Activated T-cell treated with anti-CD3 and anti-CD28 coated beads, Interleukin-2, amount 50 U/mL, for 24 hours (primary cell): ENCODE results near the gene ACOD1.
"Not testable (repeated sequence)": the region's sequence is repeated elsewhere in the genome, so short reads cannot be mapped to it uniquely, and the experiment has no call there.

Experiments used
- DNase-seq: peaks from one replicate; pipeline ENCODE4 v3.0.0-alpha.2; 2020
- H3K27ac Mint-ChIP-seq: 2 replicates; pipeline ENCODE4 v1.8.0; 2020; ENCODE audit warnings: mild to moderate bottlenecking, mixed read lengths
- H3K27me3 Mint-ChIP-seq: 2 replicates; pipeline ENCODE4 v1.8.0; 2020; ENCODE audit warnings: mixed read lengths
- H3K36me3 Mint-ChIP-seq: 2 replicates; pipeline ENCODE4 v1.8.0; 2020; ENCODE audit warnings: low read depth, mixed read lengths
- H3K4me1 Mint-ChIP-seq: 2 replicates; pipeline ENCODE4 v1.8.0; 2020; ENCODE audit warnings: low read depth, mixed read lengths
- H3K4me3 Mint-ChIP-seq: 2 replicates; pipeline ENCODE4 v1.8.0; 2020; ENCODE audit warnings: mild to moderate bottlenecking, moderate library complexity, mixed read lengths
- H3K9me3 Mint-ChIP-seq: 2 replicates; pipeline ENCODE4 v1.8.0; 2020; ENCODE audit warnings: mixed read lengths

The ACOD1 gene

DNA sequence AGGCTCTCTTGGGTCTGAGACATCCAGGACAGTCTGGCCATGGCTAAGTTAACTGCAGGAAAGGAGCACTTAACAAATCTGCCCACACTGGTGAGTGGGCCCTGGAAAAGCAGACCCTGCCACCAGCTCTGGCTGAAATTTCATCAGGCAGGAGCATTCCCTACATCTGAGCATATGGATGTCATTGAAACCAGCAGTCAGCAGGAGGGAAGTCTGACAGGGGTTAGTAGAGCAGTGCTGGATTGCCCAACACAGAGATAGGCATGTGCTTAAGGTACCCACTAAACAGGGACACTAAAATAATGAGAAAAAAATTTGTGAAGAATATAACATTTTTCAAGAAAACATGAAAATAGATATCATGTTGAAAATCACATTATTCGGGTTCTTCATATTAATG, 13.6 kb upstream of the ACOD1 start:
- Mint-ChIP-seq H3K27ac (no peak overlapping the region), H3K27me3 (peaks cover 3% of the 10 kb centered on the region)

DNA sequence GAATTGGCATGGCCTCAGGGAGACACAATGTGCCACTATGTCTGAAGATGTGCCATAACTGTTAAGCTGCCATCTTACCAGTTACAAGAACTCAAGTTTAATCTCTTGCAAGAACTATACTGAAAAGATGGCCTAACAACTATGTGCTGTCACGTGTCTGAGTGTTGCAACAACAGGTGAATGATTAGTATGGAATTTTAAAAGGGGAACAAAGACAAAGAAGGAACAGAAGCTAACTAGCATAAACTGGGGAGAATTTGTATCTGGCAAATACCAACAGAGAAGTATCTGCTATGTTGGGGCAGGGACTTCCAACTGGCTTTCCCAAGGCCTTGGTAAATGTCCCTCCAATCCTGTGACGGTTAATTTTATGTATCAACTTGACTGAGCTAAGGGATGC, 11.5 kb upstream of the ACOD1 start:
- no peaks in the 10 kb centered on the region for H3K36me3 Mint-ChIP-seq
- no peak overlapping the region for H3K27ac Mint-ChIP-seq
- no peaks in the 10 kb centered on the region for H3K27me3 Mint-ChIP-seq
- no peaks in the 10 kb centered on the region for H3K9me3 Mint-ChIP-seq
- DNase-seq, result no peak
- H3K4me3 Mint-ChIP-seq, result no peak overlapping the region
- no peaks in the 10 kb centered on the region for H3K4me1 Mint-ChIP-seq

More for the DNA sequence above, 13.6 kb upstream of the ACOD1 start:
- no peaks in the 10 kb centered on the region for H3K36me3 Mint-ChIP-seq
- H3K4me3 Mint-ChIP-seq, result no peak overlapping the region
- DNase-seq, result no peak
- no peaks in the 10 kb centered on the region for H3K4me1 Mint-ChIP-seq
- no peaks in the 10 kb centered on the region for H3K9me3 Mint-ChIP-seq

DNA sequence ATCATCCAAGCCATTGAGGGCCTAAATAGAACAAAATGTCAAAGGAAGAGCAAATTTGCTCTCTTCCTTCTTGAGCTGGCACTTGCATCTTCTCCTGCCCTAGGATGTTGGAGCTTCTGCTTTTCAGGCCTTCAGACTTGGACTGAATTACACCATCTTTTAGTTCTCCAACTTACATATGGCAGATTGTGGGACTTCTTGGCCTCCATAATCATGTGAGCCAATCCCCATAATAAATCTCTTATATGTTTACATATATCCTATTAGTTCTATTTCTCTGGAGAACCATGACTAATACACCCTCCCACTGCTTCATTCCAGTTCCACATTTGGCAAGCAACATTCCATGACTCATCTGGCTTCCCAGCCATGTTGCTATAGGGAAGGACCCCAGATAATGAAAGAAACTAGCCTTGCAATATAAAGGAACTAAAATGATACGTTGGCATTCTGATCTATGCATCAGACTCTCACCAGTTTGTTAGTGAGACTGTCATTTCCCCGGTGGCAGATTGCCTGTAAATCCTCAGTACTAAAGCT, 11.0 kb upstream of the ACOD1 start:
- H3K9me3 Mint-ChIP-seq, result no peaks in the 10 kb centered on the region
- H3K4me1 Mint-ChIP-seq, result no peaks in the 10 kb centered on the region
- H3K4me3 Mint-ChIP-seq, result no peak overlapping the region
- no peak overlapping the region for H3K27ac Mint-ChIP-seq
- no peaks in the 10 kb centered on the region for H3K27me3 Mint-ChIP-seq
- H3K36me3 Mint-ChIP-seq, result no peaks in the 10 kb centered on the region
- no peak for DNase-seq

DNA sequence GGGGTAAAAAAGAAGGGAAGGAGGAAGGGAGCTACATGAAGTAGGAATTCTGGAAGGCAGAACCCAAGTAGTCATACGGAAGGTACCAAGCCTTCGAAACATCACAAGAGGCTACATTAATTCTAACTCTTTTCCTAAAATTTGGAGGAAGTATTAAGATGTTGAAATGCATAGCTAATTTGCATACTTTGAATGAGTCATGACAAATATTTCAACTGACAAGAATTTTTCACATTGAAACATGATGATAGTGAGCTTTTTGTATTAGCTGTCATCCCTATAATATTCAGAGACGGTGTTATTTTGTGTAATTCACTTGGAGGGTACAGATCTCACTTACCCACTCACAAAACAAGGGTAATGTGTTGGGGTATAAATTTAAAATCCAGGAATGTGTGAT, 9.1 kb upstream of the ACOD1 start:
- Mint-ChIP-seq H3K4me3 (no peak overlapping the region), H3K36me3 (no peaks in the 10 kb centered on the region), H3K4me1 (no peaks in the 10 kb centered on the region), H3K27ac (no peak overlapping the region), H3K9me3 (no peaks in the 10 kb centered on the region), H3K27me3 (no peaks in the 10 kb centered on the region)
- DNase-seq, result no peak

DNA sequence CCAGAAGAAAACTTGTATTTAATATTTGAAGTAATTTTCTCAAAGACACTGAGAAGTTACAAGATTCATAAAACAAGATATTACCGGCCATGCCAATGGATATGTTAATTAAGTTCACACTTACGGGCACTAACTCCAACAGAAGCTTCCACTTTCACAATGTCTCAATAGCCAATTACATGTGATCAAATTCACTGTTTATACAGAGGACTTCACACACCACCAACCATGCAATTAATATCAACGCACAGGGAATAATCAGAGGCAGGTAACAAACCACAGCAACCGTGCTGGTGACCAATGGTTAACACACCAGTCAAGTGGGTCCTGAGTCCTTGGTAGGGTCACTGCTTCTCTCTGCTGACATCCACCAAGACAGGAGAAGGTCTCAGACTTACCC, 5.9 kb upstream of the ACOD1 start:
- no peak overlapping the region for H3K27ac Mint-ChIP-seq

DNA sequence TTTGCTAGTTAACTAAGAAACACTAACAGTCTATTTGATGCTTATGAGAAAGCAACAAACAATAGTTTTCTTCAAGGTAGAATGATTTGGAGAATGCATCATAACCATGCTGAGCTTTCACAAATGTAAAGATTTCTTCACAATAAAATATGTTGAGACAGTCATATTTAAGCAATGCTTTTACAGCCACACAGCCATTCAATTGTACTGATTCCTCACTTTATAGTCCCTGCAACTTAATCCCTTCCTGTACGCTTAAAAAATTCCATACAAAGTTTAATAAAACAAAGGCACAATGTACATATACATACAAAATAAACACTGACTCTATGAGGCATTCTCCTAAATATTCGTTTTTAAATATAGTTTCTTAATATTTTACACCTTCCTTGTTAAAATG, 4.7 kb upstream of the ACOD1 start:
- no peaks in the 10 kb centered on the region for H3K9me3 Mint-ChIP-seq
- H3K36me3 Mint-ChIP-seq, result no peaks in the 10 kb centered on the region
- no peak overlapping the region for H3K4me3 Mint-ChIP-seq
- no peaks in the 10 kb centered on the region for H3K4me1 Mint-ChIP-seq
- H3K27me3 Mint-ChIP-seq, result no peaks in the 10 kb centered on the region
- no peak for DNase-seq
- no peak overlapping the region for H3K27ac Mint-ChIP-seq

More for the DNA sequence above, 5.9 kb upstream of the ACOD1 start:
- Mint-ChIP-seq H3K36me3 (no peaks in the 10 kb centered on the region), H3K9me3 (no peaks in the 10 kb centered on the region), H3K27me3 (no peaks in the 10 kb centered on the region), H3K4me1 (no peaks in the 10 kb centered on the region), H3K4me3 (no peak overlapping the region)
- DNase-seq, result no peak

DNA sequence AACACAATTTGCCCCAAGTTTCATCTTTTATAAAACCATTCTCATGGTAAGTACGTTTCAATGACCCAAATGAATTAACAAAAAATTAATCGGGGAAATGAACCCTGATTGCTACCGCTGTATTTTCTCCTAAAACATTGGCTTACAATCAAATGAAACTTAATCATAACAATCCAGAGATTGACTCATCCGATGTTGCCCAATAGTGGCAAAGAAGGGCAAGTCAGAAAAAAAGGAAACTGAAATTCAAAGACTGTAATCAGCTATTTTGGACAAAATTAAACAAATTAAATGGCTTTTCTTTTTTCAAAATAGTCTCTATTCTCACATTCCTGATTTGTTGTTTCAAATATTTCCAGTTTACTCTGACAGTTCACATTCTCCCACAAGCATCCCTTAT, 3.9 kb upstream of the ACOD1 start:
- H3K4me1 Mint-ChIP-seq, result no peaks in the 10 kb centered on the region
- no peak overlapping the region for H3K27ac Mint-ChIP-seq
- no peak for DNase-seq
- H3K27me3 Mint-ChIP-seq, result no peaks in the 10 kb centered on the region
- H3K9me3 Mint-ChIP-seq, result no peaks in the 10 kb centered on the region
- no peak overlapping the region for H3K4me3 Mint-ChIP-seq
- H3K36me3 Mint-ChIP-seq, result no peaks in the 10 kb centered on the region

DNA sequence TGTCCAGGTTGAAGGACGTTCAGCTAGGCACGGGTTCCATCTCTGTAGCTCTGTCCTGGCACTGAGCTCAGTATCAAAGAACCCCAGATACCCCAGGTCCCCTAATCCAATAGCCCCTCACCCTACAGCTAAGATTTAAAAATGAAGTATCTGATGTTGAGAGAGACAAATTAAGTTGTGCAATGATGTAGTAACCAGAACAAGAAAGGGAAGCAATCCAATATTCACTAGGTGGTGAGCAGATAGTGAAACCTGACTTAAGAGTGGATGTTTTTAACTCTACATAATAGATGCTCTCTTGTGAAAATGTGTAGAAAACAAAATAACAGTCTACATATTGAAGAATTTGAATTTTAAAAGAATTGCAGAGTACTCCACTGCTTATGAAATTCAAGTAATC, 1.8 kb downstream of the ACOD1 start:
- Mint-ChIP-seq H3K27ac (no peak overlapping the region), H3K4me3 (no peak overlapping the region), H3K4me1 (no peaks in the 10 kb centered on the region), H3K9me3 (no peaks in the 10 kb centered on the region), H3K27me3 (peaks cover 20% of the 10 kb centered on the region), H3K36me3 (no peaks in the 10 kb centered on the region)
- DNase-seq, result no peak

DNA sequence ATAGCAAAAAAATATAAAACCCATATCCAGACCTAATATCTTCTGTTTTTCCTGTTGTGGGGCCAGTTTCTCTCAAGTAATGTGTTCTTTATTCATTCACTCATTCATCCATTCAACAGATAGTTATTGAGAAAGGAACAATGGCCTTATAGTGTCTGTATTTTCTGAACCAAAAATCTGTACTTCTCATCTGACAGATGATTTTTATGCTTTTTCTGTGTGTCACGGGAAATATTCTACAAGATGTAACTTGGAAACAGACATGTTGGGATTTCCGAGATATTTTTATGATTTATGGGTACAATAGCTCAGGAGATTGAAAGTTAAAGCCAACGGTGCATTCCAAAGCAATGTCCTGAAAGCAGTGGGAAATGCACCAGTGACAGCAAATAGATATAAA, 5.7 kb downstream of the ACOD1 start:
- H3K27me3 Mint-ChIP-seq, result peaks cover 22% of the 10 kb centered on the region

DNA sequence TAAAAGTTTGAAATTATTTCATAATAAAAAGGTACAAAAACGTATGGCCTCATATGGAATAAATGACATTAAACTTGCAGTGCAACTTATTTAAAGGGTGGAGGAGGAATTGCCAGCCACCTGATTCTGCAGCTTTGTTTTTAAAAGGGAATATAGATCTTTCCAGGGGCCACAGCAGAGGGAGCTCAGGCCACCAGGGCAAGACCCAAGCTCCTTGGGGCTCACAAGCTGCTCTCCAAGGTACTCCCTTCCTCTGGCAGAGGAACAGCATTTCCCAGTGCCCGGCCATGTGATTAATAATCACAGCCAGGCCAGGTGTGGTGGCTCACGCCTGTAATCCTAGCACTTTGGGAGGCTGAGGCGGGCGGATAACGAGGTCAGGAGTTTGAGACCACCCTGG, 6.2 kb downstream of the ACOD1 start:
- Mint-ChIP-seq H3K4me1 (no peaks in the 10 kb centered on the region), H3K27me3 (peaks cover 22% of the 10 kb centered on the region), H3K4me3 (no peak overlapping the region), H3K27ac (no peak overlapping the region), H3K36me3 (no peaks in the 10 kb centered on the region), H3K9me3 (peaks cover 7% of the 10 kb centered on the region)
- DNase-seq, result no peak

More for the DNA sequence above, 5.7 kb downstream of the ACOD1 start:
- no peak for DNase-seq
- no peak overlapping the region for H3K27ac Mint-ChIP-seq
- H3K4me1 Mint-ChIP-seq, result no peaks in the 10 kb centered on the region
- no peaks in the 10 kb centered on the region for H3K36me3 Mint-ChIP-seq
- no peak overlapping the region for H3K4me3 Mint-ChIP-seq
- H3K9me3 Mint-ChIP-seq, result peaks cover 4% of the 10 kb centered on the region

DNA sequence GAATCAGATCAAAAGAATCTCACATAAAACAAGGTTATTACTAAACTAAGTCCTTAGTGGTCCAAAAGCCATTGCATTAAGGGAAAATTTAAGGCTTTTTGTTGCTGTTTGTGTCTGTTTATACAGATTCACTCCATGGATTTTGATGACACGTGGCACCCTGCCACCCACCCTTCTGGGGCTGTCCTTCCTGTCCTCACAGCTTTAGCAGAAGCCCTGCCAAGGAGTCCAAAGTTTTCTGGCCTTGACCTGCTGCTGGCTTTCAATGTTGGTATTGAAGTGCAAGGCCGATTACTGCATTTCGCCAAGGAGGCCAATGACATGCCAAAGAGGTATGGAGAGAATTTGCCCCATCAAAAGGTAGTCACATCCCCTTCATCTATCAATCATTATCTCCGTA, 6.9 kb downstream of the ACOD1 start:
- Mint-ChIP-seq H3K27ac (no peak overlapping the region), H3K4me3 (no peak overlapping the region), H3K9me3 (peaks cover 9% of the 10 kb centered on the region), H3K27me3 (peaks cover 22% of the 10 kb centered on the region), H3K4me1 (no peaks in the 10 kb centered on the region), H3K36me3 (no peaks in the 10 kb centered on the region)
- DNase-seq, result no peak

DNA sequence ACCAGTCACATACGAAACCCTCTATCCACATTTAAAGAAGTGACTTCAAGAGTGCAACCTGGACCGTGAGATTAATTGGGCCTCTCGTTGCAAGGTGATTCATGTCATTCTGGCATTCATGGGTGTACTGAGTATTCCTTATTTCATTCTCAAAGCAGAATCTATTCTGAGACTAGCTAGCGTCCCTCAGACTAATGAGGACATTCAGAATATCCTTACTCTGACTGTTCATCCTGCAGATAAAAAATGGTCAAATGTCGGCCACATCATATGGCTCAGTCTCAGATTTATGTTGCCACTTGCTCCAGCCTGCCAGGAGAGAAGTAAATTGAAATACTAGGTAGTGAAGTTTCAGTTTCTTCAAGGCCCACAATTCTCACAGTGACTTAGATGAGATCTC, 7.3 kb downstream of the ACOD1 start:
- Mint-ChIP-seq H3K36me3 (no peaks in the 10 kb centered on the region), H3K4me3 (no peak overlapping the region), H3K27ac (no peak overlapping the region), H3K27me3 (peaks cover 20% of the 10 kb centered on the region), H3K9me3 (peaks cover 14% of the 10 kb centered on the region), H3K4me1 (no peaks in the 10 kb centered on the region)
- no peak for DNase-seq

DNA sequence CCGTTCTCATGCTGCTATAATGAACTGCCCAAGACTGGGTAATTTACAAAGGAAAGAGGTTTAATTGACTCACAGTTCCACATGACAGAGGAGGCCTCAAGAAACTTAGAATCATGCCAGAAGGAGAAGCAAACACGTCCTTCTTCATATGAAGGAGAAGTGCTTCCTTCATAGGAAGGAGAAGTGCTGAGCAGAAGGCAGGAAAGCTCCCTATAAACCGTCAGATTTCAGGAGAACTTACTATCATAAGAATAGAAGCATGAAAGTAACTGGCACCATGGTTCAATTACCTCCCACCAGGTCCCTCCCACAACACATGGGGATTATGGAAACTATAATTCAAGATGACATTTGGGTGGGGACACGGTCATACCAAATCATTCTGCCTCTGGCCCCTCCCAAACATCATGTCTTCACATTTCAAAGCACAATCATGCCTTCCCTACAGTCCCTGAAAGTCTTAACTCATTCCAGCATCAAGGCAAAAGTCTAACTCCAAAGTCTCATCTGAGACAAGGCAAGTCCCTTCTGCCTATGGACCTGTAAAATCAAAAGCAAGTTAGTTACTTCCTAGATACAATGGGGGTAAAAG, 10.6 kb downstream of the ACOD1 start:
- H3K9me3 Mint-ChIP-seq, result peaks cover 20% of the 10 kb centered on the region
- no peaks in the 10 kb centered on the region for H3K36me3 Mint-ChIP-seq
- DNase-seq, result no peak
- no peaks in the 10 kb centered on the region for H3K4me1 Mint-ChIP-seq
- H3K27me3 Mint-ChIP-seq, result peaks cover 3% of the 10 kb centered on the region
- no peak overlapping the region for H3K27ac Mint-ChIP-seq
- no peak overlapping the region for H3K4me3 Mint-ChIP-seq

DNA sequence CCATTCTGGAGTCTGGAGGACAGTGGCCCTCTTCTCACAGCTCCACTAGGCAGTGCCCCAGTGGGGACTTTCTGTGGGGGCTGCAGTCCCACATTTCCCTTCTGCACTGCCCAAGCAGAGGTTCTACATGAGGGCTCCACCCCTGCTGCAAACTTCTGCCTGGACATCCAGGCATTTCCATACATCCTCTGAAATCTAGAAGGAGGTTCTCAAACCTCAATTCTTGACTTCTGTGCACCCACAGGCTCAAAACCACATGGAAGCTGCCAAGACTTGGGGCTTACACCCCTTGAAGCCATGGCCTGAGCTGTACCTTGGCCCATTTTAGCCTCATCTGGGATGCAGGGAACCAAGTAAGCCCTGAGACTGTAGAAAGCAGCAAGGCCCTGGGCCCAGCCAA, 11.4 kb downstream of the ACOD1 start:
- H3K4me1 Mint-ChIP-seq, H3K27me3 Mint-ChIP-seq, H3K4me3 Mint-ChIP-seq, H3K36me3 Mint-ChIP-seq, H3K27ac Mint-ChIP-seq, DNase-seq: not testable (repeated sequence)
- peaks cover 20% of the 10 kb centered on the region for H3K9me3 Mint-ChIP-seq

DNA sequence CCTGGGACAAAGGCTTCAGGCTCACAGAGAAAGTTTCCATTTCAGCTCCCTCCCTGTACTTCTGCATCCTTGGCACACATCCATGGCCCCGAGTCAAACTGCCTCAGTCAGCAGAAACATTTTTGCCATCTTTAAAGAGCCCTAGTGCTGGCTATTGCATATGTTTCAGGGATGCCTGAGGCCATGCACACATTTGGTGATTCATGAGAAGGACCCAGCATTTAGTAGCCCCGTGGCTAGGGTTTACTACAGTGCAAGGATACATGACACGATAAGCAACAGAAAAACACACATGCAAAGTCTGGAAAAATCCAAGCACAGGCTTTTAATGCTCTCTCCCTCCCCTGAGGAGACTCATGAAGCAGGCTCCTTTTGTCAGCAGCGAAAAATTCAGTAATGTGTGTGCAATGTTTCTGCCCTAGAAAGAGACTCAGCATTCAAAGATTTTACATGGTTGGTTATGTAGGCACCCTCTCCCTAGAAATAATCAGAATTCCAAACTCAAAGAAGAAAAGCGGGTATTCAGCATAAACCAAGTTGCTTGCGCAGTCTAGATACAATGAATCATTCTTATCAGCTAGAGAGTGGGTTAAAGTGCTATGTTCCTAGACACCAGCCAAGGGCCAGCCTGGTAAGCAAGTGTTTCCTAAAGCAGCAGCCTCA, 17.6 kb downstream of the ACOD1 start:
- Mint-ChIP-seq H3K36me3 (no peaks in the 10 kb centered on the region), H3K27me3 (peaks cover 16% of the 10 kb centered on the region), H3K4me3 (no peak overlapping the region), H3K27ac (no peak overlapping the region), H3K4me1 (no peaks in the 10 kb centered on the region), H3K9me3 (peaks cover 3% of the 10 kb centered on the region)
- DNase-seq, result no peak
